Measurements from ENCODE around the gene VPS39. TPM values are rescaled to one million over a fixed set of nuclear protein-coding genes. Genes with fewer than 3 reads are reported as not detected.
A peak's percentile ranks its signal among the peaks of the same experiment; 100 is the strongest.

Gene VPS39
- total and polyA plus RNA-seq, 8 donors = 26.4 to 52.6 (median 32.7) TPM

DNA sequence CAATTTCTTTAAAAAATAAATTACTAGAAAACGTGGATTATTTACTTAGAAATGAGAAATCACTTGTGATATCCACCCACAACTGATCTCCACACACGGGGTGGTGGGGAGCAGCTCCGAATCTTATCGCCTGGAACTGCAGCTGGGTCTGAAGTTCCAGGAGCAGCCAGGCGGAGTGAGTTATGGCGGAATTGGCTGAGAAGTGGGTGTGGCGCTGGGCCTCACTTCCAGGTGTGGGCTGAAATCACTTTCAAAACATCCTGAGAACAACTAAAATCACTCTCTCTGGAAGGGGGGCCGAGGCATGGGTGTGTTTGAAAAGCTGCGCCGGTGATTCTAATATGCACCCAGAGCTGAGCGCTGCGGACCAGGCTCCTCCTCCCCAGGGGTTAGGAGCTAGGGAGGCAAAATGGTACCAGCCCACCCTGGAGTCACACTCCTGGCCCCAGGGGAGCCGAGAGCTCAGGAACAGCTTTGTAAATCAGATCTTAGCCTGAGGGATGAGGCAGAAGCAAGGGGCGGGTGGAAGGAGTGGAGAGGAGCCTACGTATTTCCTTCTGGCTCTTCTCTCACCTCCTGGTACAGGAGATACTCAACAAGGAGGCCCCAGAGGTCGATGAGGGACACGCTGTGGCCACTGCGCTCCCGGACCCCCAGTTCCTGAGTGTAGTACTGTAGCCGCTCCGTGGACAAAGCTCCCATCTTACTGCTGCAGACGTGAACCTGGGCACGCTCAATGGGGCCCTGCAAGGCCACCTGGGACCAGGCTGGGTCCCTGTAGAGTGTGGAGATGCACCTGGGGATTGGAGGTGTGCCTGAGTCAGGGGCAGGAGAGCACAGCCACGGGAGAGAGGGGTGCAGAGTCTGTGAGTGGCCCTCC is 61.3 kb downstream of the VPS39 start:
- DNase-seq = peak in 1 of 6 donors; percentile 8
- Histone ChIP-seq H3K36me3 (no peaks in the 10 kb centered on the region), H3K9me3 (no peaks in the 10 kb centered on the region), H3K4me3 (no peak overlapping the region), H3K4me1 (no peaks in the 10 kb centered on the region), H3K27me3 (no peaks in the 10 kb centered on the region), H3K27ac (no peak overlapping the region)
- intact Hi-C loops (cut with DNase I) = no loop called here
- no peak for ATAC-seq
- TF ChIP-seq, protein P1, sequence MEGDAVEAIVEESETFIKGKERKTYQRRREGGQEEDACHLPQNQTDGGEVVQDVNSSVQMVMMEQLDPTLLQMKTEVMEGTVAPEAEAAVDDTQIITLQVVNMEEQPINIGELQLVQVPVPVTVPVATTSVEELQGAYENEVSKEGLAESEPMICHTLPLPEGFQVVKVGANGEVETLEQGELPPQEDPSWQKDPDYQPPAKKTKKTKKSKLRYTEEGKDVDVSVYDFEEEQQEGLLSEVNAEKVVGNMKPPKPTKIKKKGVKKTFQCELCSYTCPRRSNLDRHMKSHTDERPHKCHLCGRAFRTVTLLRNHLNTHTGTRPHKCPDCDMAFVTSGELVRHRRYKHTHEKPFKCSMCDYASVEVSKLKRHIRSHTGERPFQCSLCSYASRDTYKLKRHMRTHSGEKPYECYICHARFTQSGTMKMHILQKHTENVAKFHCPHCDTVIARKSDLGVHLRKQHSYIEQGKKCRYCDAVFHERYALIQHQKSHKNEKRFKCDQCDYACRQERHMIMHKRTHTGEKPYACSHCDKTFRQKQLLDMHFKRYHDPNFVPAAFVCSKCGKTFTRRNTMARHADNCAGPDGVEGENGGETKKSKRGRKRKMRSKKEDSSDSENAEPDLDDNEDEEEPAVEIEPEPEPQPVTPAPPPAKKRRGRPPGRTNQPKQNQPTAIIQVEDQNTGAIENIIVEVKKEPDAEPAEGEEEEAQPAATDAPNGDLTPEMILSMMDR (IDR thresholded peaks at IDR 0.05) = no peak
- no peak for FAIRE-seq
- WGBS, 2 donors = 74 to 76% methylated on average over 24 of the region's 24 CpGs

- DNase-seq (peak in 2 of 6 donors; percentile 7), ATAC-seq (no peak), FAIRE-seq (no peak)
- intact Hi-C loops (cut with DNase I) = no loop called here
- TF ChIP-seq, protein P1 (IDR thresholded peaks at IDR 0.05) = no peak
- Histone ChIP-seq H3K27ac (no peak overlapping the region), H3K4me1 (no peaks in the 10 kb centered on the region), H3K36me3 (no peaks in the 10 kb centered on the region), H3K27me3 (no peaks in the 10 kb centered on the region), H3K4me3 (no peak overlapping the region), H3K9me3 (no peaks in the 10 kb centered on the region)
- WGBS, 2 donors = 67 to 73% methylated on average over 29 of the region's 29 CpGs
Observed at GRCh38 chr15:42145546-42146455, 62.3 kb downstream of the VPS39 start.

GRCh38 chr15:42144841-42145375 is 63.2 kb downstream of the VPS39 start:
- Histone ChIP-seq H3K27ac (no peak overlapping the region), H3K4me3 (no peak overlapping the region), H3K27me3 (no peaks in the 10 kb centered on the region), H3K9me3 (no peaks in the 10 kb centered on the region), H3K4me1 (no peaks in the 10 kb centered on the region), H3K36me3 (no peaks in the 10 kb centered on the region)
- 58 to 71% methylated on average over 9 of the region's 9 CpGs for WGBS, 2 donors
- FAIRE-seq = no peak
- intact Hi-C loops (cut with DNase I) = no loop called here
- no peak for ATAC-seq
- peak in 1 of 6 donors; percentile 39 for DNase-seq
- TF ChIP-seq, protein P1 (IDR thresholded peaks at IDR 0.05) = no peak

GRCh38 chr15:42143866-42144625 is 64.1 kb downstream of the VPS39 start:
- intact Hi-C loops (cut with DNase I) = no loop called here
- Histone ChIP-seq H3K9me3 (no peaks in the 10 kb centered on the region), H3K36me3 (no peaks in the 10 kb centered on the region), H3K4me3 (no peak overlapping the region), H3K4me1 (no peaks in the 10 kb centered on the region), H3K27me3 (no peaks in the 10 kb centered on the region), H3K27ac (no peak overlapping the region)
- FAIRE-seq = no peak
- no peak for ATAC-seq
- WGBS, 2 donors = 75 to 81% methylated on average over 18 of the region's 18 CpGs
- TF ChIP-seq, protein P1 (IDR thresholded peaks at IDR 0.05) = no peak
- DNase-seq = peak in 1 of 6 donors; percentile 23

Measured in pancreas (tissue), 10 donors.